ENCODE data around the gene PDZD4. TPM values are rescaled to one million over a fixed set of nuclear protein-coding genes. Genes with fewer than 3 reads are reported as not detected.

Gene PDZD4
- polyA plus RNA-seq, 12 donors: 2.7 to 9.6 (median 2.8) TPM; not detected in 1

DNA sequence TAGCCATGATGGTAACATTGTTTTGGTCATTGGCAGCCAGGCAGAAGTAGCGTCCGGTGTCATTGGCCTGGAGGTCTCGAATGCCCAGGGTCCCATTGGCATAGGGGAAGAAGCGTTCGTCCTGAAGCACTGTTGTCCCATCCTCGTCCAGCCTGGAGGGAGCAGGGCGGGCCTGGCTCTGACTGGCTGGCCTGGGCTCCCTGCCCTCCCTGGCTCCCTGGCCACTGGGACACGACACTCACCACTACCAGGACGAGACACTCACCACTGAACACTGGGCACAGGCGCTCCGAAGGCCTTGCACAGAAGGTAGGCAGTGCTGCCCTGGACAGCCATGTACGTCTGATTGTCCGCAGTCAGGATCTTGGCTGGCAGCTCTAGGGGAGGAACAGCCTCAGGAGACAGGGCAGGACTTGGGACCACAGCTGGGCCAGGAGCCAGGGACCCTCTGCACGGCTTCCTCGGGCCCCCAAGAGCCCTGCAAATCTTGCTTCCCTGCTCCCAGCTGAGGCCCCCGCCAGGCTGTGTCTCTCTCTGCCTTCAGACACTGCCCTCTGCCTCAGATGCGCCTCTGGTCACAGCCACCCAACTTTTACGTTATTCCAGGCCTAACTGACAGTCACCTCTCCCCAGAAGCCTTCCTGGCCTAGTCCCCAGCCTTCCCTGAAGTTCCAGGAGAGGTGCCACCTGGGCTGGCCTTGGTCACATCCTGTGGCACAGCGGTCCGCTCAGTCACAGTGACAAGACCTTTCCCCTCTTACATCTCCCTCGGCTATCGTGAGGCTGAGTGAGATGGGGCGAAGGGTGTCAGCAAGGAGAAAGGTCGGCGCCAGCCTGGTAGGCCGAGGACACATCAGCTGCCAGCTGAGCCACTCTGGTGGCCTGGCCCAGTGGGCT is 38.5 kb upstream of the PDZD4 start:
- DNase-seq: no peak

DNA sequence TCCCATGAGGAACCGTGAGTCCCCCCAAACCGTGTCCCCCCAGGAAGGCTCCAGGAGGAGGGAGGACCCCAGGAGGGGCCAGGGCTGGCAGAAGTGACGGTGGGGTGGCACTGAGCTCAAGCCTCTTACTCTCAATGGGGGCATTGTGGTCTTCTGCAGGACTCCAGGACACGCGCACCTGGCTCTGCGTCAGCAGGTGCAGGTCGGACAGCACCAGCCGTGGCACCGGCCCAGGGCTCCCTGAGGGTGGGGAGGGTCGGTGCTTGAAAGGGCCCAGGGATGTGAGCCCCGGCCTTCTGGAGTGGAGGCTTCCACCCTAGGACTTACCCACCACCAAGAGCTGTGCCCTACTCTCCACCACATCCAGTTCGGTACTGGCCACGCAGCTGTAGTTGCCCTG is 37.3 kb upstream of the PDZD4 start:
- no peak for DNase-seq

DNA sequence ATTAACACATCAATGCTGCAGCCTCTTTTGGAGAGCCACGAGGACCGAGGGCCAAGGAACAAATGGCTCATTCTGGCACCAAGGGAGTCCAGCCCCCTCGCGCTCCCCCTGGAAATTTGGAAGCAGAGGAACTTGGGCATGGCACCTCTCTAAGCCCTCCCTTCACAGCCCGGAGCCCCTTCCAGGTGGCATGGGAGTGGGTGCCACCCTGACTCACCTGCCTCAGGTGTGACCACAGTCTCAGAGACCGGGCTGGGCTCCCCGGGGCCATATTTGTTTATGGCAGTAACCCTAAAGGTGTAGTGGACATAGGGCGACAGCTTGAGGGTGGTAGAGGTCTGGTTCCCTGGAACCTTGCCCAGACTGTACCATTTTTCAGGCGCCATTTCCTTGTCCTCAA is 36.8 kb upstream of the PDZD4 start:
- DNase-seq: no peak

DNA sequence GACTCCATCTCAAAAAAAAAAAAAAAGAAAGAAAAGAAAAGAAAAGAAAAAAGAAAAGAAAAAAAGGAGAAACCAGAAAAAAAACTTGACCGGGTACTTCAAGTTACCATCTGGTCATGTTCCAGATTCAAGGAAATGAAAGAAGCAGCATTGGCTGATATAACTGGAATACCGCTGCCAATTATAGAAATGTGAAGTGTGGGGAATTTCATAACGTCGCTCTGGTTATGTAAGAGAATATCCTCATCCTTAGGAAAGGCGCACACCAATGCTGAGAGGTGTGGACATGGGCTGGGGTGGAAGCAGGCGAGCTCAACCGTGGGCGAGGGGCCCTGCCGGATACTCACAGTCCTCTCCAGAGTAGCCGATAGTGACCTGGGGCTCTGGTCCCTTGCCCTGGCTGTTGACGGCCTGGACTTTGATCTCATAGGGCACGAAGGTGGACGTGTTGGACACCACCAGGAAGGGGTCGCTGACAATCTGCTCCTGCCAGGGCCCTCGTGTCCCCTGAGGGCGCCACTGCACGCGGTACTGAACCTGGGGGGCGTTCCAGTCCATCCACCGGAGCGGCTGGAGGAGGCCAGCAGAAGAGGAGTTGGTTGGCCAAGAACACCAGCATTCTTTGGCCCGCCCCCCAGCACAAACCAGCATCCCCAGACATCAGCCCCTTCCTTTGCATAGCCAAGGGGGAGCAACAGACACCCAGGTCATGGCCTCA is 36.1 kb upstream of the PDZD4 start:
- DNase-seq: no peak

DNA sequence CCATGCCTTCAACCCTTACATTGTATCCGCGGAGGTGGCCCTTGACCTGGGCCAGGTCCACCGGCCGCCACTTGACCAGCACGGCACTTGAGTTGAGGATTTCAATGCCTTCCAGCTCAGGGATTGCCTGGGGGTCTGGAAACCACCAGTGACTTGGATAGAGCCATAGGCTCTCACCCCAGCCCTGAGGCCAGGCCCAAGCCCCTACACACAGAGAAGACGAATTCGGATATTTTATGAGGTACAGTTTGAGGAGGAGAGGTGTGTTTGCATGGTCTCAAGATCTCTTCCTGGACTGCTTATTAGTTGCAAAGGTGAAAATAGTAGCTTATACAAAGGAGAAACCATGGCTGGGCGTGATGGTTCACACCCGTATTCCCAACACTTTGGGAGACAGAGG is 35.3 kb upstream of the PDZD4 start:
- no peak for DNase-seq

DNA sequence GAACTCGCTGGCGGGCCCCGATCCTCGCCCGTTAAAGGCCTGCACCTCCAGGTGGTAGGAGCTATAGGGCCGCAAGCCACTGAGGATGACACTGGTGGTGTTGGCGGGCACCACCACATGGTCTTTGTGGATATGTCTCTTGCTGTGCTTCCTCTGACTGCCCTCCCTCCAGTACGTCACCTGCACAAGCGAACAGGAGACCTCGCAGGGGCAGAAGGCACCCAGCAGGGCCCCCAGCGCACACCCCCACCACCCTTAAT is 34.9 kb upstream of the PDZD4 start:
- DNase-seq: no peak

DNA sequence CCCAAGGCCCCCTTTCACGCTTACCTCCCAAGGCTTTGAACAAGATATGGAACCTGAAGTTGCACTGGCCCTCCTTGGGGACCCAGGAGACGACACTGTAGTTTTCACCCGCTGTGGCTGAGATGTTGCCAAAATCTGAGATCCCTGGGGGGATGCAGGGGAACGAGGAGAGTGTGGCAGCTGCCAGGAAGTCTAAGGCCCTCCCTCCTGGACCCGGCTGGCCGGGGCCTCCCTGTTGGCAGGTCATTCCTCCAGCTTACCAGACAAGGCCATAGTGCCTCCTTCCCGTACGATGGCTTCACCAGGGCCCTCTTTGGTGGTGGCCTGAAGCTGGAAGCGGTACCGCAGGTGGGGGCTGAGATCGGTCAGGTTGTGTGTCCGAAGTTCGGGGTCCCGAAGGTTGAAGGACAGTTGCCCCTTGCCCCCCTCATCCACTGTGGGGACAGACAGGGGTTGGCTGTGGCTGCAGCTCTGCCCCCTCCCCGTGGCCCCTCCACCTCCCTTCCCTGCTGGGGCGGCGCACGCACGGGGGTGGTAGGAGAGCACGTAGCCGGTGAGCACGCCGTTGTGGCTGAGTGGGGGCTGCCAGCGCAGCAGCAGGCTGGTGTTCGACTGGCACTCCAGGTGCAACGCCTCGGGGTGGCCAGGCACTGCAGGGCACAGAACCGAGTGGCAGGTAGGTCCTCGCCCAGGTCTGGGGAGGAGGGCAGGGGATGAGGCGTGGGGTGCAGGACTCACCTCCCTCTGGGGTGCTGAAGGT is 34.4 kb upstream of the PDZD4 start:
- DNase-seq: no peak

DNA sequence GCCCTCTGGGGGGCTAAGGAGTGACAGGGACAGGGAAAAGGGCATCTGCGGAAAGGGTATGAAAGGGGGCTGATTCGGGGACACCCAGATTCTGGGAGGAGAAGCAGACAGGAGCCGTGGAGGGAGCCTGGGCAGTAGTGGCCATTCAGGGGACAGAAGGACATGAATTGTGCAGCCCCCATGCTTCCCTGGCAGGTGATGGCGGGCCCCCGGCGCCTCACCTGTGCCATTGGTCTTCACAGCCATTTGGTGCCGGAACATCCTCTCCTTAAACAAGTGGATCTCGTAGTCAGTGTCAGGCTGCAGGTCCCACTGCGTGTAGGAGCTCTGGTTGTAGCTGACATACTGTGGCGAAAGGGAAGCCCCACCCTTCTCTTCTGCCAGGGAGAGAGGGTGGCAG is 33.8 kb upstream of the PDZD4 start:
- no peak for DNase-seq

DNA sequence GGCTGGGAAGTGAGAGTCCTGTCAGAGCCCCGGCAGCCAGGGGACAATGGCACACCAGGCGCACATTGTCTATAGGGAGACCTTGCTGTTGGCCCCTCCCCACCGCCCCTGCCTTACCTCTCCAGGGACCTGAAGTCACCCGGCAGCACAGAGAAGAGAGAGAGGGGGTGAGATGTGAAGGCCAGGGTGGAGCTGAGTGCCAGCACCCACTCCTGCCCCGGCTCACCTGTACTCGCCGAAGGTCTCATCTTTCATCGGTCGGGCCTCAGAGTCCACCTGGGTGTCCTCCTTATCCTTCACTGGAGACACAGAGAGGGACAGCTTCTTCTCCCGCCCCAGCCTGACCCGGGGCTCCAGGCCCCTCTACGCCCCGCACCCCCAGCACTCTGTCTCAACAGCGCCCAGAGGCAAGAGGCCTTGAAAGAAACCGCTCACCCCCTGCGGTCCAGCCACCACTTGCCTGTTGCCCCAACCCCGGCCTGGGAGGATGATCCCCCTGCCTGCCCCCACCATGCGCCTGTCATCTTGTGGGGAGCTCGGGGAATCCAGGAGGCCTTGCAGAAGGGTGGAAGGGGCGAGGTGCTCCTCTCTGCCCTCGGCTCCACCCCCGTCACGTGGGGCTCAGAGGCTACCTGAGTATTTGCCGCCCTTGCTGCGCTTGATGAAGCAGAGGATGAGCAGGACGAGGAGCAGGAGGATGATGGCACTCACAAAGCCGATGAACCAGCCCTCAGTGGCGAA is 33.1 kb upstream of the PDZD4 start:
- no peak for DNase-seq

DNA sequence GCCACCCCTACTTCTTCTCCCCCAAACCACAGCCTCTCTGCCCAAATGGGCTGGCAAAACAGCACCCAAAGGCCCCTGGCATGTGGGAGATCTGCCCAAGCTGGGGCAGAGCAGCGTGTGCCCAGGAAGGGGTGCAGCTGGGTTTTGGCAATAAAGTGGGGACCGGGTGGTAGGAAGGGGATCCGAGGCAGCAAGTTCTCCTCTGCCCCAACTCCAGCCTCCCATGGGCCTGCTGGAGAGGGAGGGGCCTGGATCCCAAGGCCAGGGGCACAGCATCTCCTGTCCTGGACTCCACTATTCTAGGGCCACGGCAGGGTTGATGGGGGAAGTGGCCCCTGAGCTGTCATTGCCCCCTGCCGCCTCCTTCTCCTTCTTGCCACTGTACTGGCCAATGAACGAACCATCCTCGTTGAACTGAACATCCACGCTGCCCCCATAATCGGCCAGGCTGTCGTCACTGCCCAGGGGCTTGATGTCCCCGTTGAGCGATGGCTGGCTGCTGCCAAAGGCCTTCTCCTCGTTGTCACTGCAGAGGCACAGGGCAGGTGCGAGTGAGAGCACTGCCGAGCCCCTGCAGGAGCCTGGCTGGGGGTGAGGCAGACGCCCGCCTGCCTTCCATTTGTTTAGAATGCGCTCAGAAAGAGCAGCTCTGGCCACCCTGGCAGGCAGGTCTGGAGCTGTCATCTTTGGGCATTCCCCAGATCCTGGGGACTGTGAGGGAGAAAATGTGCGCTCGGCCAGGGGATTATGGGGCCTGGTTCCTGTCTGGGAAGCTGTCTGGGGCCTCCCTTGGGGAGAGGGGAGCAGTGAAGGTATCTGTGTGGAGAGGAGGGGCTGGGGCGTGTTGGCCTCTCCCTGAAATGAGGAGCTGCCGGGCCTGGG is 32.3 kb upstream of the PDZD4 start:
- DNase-seq: no peak

DNA sequence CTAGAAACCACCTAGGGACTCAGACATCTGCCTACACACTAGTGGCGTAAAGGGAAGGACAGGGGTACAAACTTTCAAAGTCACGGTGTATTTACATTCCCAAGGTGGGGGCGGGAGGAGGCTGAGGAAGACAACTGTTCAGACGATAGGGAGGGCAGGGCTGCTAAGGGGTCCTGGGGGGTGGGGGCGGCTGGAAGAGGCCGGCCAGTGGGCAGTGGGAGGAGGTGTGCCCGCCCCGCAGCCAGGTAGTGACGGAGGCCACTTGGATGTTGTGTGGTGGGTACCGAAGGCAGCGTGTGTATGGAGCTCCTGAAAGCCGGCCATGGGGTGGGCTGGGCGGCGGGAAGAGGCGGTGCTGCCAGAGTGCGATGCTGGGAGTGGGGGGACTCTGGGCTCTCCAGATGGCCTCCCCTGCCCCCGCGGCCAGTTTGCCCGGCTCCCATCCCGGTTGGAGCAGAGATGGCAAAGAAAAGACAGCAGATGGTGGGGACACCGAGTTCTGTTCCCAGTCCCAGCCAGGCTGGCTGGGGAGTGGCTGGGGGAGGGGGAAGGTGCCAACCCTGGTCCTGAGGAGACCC is 31.5 kb upstream of the PDZD4 start:
- no peak for DNase-seq

DNA sequence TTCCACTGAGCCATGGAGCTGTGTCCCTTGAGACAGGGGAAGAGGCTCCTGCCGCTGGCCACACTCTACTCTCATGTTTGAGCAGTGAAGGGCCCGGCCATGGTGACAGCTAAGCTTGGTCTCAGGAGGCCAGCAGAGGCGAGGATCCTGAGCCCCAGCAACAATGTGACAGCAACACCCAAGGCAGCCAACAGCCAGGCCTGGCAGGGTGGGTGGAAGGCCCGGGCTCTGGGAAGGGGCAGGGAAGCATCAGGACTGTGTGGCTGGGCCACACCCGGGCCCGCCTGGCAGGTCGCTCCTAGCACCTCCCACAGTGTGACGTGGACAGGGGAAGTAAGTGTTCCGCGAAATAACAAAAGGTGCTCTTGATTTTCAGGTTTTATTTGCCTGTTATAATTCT is 30.8 kb upstream of the PDZD4 start:
- DNase-seq: no peak

DNA sequence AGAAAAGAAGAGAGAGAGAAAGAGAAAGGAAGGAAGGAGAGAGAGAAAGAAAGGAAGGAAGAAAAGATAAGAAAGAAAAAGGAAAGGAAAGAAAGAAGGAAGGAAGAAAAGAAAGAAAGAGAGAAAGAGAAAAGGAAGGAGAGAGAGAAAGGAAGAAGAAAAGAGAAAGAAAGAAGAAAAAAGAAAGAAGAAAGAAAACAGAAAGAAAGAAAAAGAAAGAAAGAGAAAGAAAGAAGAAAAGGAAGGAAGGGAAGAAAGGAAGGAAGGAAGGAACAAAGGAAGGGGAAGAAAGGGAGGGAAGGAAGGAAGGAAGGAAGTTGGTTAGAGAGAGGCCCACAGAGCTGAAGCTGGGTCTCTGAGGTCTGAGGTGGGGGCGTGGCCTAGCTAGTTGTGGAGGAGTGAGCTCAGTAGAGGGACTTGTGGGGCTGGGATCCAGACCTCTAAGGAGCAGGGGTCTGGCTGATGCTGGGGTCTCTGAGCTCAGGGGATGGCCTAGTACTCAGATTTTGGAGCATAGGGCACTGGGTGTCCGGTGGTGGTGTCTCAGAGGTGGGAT is 27.1 kb upstream of the PDZD4 start:
- DNase-seq: no peak

DNA sequence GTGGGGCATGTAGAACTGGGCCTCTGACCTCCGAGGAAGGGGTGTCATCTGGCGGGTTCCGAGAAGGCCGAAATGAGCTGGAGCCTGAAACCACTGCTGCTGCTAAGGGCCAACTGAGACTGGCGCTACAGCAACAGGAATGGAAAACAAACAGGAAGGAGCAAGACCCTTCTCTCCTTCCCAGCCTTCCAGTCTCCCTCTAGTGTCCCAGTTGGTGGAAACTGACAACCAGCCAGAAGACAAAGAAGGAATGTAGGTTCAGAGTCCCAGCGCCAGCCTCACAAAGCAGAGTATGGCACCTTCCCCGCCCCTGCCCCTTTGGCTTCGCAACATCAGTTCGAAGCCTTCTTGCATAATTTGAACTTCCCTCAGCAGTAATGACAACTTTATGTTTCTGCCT is 24.4 kb upstream of the PDZD4 start:
- DNase-seq: no peak

DNA sequence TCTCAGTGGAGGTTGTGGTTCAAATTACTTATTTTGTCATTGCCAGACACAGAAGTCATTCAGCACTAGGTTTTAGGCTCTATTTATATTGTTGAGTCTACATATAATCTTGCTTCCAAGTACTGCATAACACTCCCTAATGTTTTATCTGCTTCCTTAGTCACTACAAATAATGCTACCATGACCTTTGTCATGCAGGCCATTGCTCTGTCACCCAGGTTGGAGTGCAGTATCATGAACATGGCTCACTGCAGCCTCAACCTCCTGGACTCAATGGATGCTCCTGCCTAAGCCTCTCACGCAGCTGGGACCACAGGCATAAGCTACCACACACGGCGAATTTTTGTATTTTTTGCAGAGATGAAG is 23.5 kb upstream of the PDZD4 start:
- DNase-seq: no peak

DNA sequence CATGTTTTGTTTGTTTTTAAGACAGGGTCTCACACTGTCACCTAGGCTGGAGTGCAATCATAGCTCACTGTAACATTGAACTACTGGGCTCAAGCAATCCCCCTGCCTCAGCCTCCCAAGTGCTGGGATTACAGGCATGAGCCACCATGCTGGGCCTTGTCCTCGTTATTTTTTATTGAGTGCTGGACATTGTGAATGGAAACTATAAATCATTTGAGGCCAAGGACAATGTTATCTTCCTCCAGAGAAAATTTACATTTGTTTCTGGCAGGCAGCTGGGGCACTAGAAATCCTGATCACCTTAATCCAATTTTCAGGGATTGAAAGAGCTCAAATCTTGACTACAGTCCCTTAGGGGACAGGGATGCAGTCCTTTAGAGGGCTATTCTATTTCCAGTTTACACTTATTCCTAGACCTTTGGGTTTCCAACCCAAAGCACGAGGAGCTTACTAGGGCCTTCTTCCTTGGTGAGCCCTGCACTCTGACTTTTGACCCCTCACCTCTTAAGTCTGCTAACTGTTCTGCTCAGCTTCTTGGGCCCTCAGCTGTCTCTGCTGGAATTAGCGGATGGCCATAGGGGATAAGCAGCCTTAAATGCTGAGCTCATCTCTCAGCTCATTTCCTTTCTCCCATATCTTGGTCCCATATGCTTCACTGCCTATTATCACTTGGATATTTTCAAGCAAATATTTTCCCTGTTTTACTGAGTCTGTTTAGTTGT is 23.0 kb upstream of the PDZD4 start:
- no peak for DNase-seq

DNA sequence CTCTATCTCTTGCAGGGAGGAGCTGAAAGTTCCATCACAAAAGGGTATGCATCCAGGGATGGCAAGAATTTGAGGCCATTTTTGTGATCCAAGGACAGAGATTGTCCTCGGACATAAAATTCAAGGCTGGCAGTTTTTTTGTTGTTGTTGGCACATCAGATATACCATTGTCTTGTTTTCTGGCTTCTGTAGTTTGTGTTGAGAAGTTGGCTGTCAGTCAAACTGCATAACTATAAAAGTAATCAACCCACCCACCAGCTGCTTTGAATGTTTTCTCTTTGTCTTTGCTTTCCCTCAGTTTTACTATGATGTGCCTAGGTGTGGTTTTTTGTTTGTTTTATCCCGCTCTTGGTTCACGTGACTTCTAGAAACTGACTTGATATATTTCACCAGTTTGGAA is 21.6 kb upstream of the PDZD4 start:
- DNase-seq: no peak

DNA sequence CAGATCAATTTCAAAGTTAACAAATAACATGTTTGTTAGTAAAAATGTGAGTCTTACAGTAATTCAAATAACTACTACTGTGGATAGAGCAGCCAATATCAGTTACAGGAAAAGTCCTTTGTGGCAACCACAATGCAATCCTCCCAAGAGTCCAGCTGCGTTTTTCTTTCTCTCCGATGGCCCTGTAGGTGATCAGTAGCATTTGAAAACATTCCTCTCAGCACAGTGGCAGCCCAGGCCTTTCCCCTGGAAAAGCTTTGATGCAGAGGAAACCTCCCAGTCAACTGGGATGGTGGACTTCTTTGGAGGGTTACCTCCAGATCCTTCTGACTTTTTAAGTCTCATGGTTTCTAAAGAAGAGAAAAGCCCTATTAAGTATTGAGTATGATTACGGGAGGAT is 18.0 kb upstream of the PDZD4 start:
- DNase-seq: no peak

DNA sequence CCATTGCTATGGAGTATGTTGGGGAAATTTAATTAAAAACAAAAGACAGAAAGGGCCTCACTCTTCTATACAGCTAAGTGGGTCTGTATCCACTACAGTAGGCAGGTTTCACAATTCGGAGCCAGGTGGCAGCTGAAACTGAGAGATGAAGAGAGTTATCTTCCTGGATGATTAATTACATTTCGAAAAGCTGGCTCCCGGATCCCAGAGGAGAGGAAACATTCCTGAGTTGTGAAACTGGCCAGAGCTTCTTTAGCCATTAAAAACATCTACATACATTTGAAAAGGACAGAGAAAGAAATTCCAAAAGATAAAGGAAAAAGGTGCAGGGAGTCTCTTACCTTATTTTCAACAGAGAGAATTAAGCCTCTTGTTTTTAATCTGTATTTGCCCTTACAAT is 15.5 kb upstream of the PDZD4 start:
- DNase-seq: no peak

DNA sequence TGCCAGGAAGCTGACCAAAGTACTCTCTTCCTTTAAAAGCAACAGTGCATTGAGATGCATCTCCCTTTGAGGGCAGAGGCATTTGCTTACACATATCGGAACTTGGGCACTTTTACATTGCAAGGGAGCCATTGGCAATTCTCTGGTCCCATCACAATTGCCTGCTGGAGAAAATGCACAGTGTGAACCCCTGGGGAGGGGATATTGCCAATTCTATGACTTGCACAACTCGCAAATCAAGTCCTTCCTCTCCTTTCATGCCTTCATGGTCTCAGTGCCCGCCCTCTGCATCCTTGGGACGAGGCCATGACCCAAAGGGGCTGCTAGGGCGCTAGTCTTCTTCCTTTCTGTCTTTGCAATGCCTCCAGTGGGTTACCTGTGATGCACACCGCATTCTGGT is 14.9 kb upstream of the PDZD4 start:
- DNase-seq: no peak
